ENCODE measurements around the gene UNC119B. TPM values are rescaled to one million over a fixed set of nuclear protein-coding genes. Genes with fewer than 3 reads are reported as not detected.

The UNC119B gene
- total and polyA plus RNA-seq, 2 experiments from 2014 or later = 10.9 to 26.0 TPM

DNA sequence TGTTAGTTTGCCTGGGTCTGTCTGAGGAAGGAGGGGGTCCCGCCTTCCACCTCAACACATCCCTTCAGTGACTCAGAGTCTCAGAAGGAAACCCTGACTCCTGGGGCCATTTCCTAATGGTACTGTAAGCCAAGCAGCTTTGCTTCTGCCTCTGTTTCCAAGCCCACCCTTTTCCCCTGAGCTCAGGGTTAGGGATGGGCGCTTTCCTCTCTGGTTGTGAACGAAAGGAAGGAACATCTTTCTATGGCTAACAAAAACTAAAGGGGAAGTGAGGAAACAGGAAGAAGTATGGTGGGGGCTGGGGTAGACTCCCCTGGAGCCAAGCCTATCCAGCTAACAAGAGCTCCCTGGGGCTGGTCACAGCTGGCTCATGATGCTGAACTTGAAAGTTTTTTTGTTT, 11.6 kb upstream of the UNC119B start:
- Histone ChIP-seq H3K36me3 (replicated peaks; ENCODE audit: insufficient read depth, low read depth) (peaks cover 8% of the 10 kb centered on the region), H3K27ac (no peak overlapping the region), H3K9me3 (ENCODE audit: low read depth) (no peaks in the 10 kb centered on the region), H4K20me1 (ENCODE audit: insufficient read depth, poor library complexity, severe bottlenecking) (peaks cover 18% of the 10 kb centered on the region), H3K9me2 (replicated peaks; ENCODE audit: insufficient read depth) (no peaks in the 10 kb centered on the region), H2AFZ (no peak overlapping the region), H3K4me3 (no peak overlapping the region), H3K79me2 (peaks cover 56% of the 10 kb centered on the region), H3K4me2 (no peak overlapping the region), H3K4me1 (ENCODE audit: insufficient read depth) (peaks cover 17% of the 10 kb centered on the region), H3K27me3 (no peaks in the 10 kb centered on the region)
- DNase-seq (ENCODE audit: low spot score) = no peak
- 100% methylated on average over 3 of the region's 3 CpGs for WGBS (ENCODE audit: low lambda C conversion rate, missing lambda C conversion rate)
- TF ChIP-seq EZH2phosphoT487 (IDR thresholded peaks at IDR 0.05; ENCODE audit: low read depth, severe bottlenecking, unreplicated experiment) (no peak), EZH2 (IDR thresholded peaks at IDR 0.05; ENCODE audit: borderline replicate concordance) (no peak)
- TF ChIP-seq, protein P1, sequence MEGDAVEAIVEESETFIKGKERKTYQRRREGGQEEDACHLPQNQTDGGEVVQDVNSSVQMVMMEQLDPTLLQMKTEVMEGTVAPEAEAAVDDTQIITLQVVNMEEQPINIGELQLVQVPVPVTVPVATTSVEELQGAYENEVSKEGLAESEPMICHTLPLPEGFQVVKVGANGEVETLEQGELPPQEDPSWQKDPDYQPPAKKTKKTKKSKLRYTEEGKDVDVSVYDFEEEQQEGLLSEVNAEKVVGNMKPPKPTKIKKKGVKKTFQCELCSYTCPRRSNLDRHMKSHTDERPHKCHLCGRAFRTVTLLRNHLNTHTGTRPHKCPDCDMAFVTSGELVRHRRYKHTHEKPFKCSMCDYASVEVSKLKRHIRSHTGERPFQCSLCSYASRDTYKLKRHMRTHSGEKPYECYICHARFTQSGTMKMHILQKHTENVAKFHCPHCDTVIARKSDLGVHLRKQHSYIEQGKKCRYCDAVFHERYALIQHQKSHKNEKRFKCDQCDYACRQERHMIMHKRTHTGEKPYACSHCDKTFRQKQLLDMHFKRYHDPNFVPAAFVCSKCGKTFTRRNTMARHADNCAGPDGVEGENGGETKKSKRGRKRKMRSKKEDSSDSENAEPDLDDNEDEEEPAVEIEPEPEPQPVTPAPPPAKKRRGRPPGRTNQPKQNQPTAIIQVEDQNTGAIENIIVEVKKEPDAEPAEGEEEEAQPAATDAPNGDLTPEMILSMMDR (IDR thresholded peaks at IDR 0.05; ENCODE audit: poor library complexity) = no peak

DNA sequence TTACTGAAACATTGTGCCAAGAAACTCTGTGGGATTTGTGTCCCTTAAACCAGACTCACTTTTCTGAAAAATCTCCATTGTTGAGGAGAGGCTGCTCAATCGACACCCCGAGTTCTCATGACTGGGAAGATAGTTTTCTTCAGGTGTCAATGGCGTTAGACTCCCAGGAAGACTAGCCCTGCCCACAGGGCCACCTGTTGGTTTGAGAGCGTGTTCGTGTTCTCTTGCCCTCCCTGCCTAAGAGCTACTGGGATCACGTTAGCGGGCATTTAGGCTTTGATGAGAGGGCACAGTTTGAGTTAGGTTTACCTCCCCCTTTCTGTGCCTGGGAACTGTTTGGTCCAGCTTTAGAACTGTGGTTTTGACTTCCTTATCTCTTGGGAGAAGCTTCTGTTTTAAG, 10.7 kb upstream of the UNC119B start:
- DNase-seq (ENCODE audit: low spot score) = no peak
- no peaks in the 10 kb centered on the region for H3K9me3 ChIP-seq (ENCODE audit: low read depth)
- H3K27me3 ChIP-seq = no peaks in the 10 kb centered on the region
- no peak overlapping the region for H3K27ac ChIP-seq
- WGBS (ENCODE audit: low lambda C conversion rate, missing lambda C conversion rate) = 95% methylated on average over 7 of the region's 7 CpGs
- no peak overlapping the region for H2AFZ ChIP-seq
- no peaks in the 10 kb centered on the region for H3K9me2 ChIP-seq (replicated peaks; ENCODE audit: insufficient read depth)
- H4K20me1 ChIP-seq (ENCODE audit: insufficient read depth, poor library complexity, severe bottlenecking) = peaks cover 11% of the 10 kb centered on the region
- no peak overlapping the region for H3K4me3 ChIP-seq
- peaks cover 8% of the 10 kb centered on the region for H3K36me3 ChIP-seq (replicated peaks; ENCODE audit: insufficient read depth, low read depth)
- TF ChIP-seq EZH2phosphoT487 (IDR thresholded peaks at IDR 0.05; ENCODE audit: low read depth, severe bottlenecking, unreplicated experiment) = no peak
- no peak for TF ChIP-seq EZH2 (IDR thresholded peaks at IDR 0.05; ENCODE audit: borderline replicate concordance)
- TF ChIP-seq, protein P1 (IDR thresholded peaks at IDR 0.05; ENCODE audit: poor library complexity) = no peak
- peaks cover 47% of the 10 kb centered on the region for H3K79me2 ChIP-seq
- H3K4me1 ChIP-seq (ENCODE audit: insufficient read depth) = peaks cover 11% of the 10 kb centered on the region
- H3K4me2 ChIP-seq = no peak overlapping the region

DNA sequence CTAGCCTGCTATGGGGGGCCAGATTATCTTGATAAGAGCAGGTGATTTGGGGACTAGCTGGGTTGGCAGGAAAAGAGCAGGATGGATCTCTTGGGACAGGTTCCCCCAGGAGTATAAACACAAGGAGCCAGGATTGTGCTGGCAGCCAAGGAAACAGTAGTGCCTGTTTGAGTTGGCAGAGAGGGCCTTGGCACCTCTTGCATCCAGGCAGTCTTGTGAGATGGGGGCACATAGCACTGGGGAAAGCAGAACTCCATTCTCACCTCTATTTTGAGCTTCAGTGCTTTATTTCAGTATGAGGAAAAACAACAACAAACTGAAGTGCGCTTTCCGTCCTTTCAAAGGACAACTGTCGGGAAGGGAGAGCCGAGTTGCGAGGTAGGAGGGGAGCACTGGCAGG, 9.4 kb upstream of the UNC119B start:
- TF ChIP-seq, protein P1 (IDR thresholded peaks at IDR 0.05; ENCODE audit: poor library complexity) = no peak
- TF ChIP-seq EZH2phosphoT487 (IDR thresholded peaks at IDR 0.05; ENCODE audit: low read depth, severe bottlenecking, unreplicated experiment) (no peak), EZH2 (IDR thresholded peaks at IDR 0.05; ENCODE audit: borderline replicate concordance) (no peak)
- H3K27me3 ChIP-seq = no peaks in the 10 kb centered on the region
- no peak overlapping the region for H3K4me2 ChIP-seq
- H3K9me2 ChIP-seq (replicated peaks; ENCODE audit: insufficient read depth) = no peaks in the 10 kb centered on the region
- 98% methylated on average over 5 of the region's 5 CpGs for WGBS (ENCODE audit: low lambda C conversion rate, missing lambda C conversion rate)
- DNase-seq (ENCODE audit: low spot score) = no peak
- H3K79me2 ChIP-seq = peaks cover 34% of the 10 kb centered on the region
- peaks cover 11% of the 10 kb centered on the region for H3K4me1 ChIP-seq (ENCODE audit: insufficient read depth)
- H3K4me3 ChIP-seq = no peak overlapping the region
- no peaks in the 10 kb centered on the region for H3K36me3 ChIP-seq (replicated peaks; ENCODE audit: insufficient read depth, low read depth)
- no peaks in the 10 kb centered on the region for H3K9me3 ChIP-seq (ENCODE audit: low read depth)
- H3K27ac ChIP-seq = no peak overlapping the region
- H4K20me1 ChIP-seq (ENCODE audit: insufficient read depth, poor library complexity, severe bottlenecking) = peaks cover 3% of the 10 kb centered on the region
- H2AFZ ChIP-seq = no peak overlapping the region

DNA sequence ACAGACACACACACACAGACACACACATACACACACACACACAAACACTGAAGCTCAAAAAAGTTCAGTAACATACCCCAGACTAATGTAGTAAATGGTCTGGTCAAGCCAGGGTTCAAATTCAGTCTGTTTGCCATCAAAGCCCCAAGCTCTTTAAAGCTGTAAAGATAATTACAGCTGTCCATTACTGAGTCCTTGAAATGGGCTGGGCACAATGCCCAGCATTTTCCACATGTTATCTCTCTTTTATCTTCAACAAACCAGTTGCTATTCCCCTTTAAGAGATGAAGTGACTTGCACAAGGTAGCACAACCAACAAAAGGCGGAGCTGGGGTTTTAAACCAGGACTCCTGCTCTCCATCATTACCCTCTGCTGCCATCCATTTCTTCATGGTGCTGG, 7.6 kb upstream of the UNC119B start:
- Histone ChIP-seq H3K4me3 (no peak overlapping the region), H3K27me3 (no peaks in the 10 kb centered on the region), H2AFZ (no peak overlapping the region), H3K4me2 (no peak overlapping the region), H4K20me1 (ENCODE audit: insufficient read depth, poor library complexity, severe bottlenecking) (peaks cover 3% of the 10 kb centered on the region), H3K9me2 (replicated peaks; ENCODE audit: insufficient read depth) (no peaks in the 10 kb centered on the region), H3K4me1 (ENCODE audit: insufficient read depth) (no peaks in the 10 kb centered on the region), H3K79me2 (peaks cover 21% of the 10 kb centered on the region), H3K9me3 (ENCODE audit: low read depth) (no peaks in the 10 kb centered on the region), H3K36me3 (replicated peaks; ENCODE audit: insufficient read depth, low read depth) (no peaks in the 10 kb centered on the region), H3K27ac (no peak overlapping the region)
- WGBS (ENCODE audit: low lambda C conversion rate, missing lambda C conversion rate) = 76% methylated on average over 1 of the region's 1 CpG
- DNase-seq (ENCODE audit: low spot score) = no peak
- TF ChIP-seq, protein P1 (IDR thresholded peaks at IDR 0.05; ENCODE audit: poor library complexity) = no peak
- TF ChIP-seq EZH2phosphoT487 (IDR thresholded peaks at IDR 0.05; ENCODE audit: low read depth, severe bottlenecking, unreplicated experiment) (no peak), EZH2 (IDR thresholded peaks at IDR 0.05; ENCODE audit: borderline replicate concordance) (no peak)
